ENCODE data around the gene PCK1. TPM values are rescaled to one million over a fixed set of nuclear protein-coding genes. Genes with fewer than 3 reads are reported as not detected.

The PCK1 gene
- total and polyA plus RNA-seq, 2 of the 8 experiments (the other 6 are each of a cell fraction or from before 2014, with no cell fraction given): not detected

DNA sequence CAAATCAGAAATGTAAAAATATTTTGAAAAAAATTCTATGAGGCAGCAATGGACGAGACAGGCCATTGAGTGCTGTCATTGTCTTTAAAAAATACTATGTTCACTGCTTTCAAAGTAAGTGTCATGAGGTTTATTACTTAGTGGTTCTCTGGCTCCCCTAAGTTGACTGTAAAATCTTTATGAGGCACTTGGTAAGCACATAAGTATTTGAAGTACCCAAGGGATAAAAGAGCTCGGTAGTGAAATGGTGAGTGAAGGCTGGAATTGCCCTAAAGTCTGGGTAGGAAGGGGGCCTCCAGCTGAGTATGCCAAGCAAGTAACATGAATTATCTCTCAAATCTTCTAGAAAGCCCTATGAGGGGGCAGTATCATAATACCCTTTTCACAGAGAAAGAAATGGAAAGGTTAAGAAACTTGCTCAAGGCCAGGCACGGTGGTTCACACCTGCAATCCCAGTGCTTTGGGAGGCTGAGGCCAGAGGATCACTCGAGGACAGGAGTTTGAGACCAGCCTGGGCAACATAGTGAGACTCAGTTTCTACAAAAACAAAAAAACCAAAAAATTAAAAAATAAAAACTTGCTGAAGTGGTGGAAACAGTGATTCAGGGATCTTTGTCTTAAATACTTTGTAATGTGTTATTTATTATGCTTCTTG lies 30.5 kb upstream of the PCK1 start:
- Histone ChIP-seq H2BK5ac (ENCODE audit: low read depth, low read length) (no peak overlapping the region), H3K27ac (ENCODE audit: low read depth, low read length) (no peak overlapping the region), H3K4me2 (ENCODE audit: insufficient read depth in 1 of 2, low read depth in 2 of 2, low read length in 2 of 2) (no peak overlapping the region), H3K4me3 (ENCODE audit: extremely low read depth in 1 of 4, insufficient read depth in 2 of 4, low read depth in 3 of 4, low read length in 4 of 4) (no peak overlapping the region), H4K8ac (ENCODE audit: extremely low read depth, insufficient read depth, low read length) (no peak overlapping the region), H2AFZ (ENCODE audit: low read length) (no peak overlapping the region), H3K14ac (ENCODE audit: insufficient read length) (no peak overlapping the region), H3K79me1 (ENCODE audit: low read depth, low read length) (no peaks in the 10 kb centered on the region), H3K23ac (ENCODE audit: insufficient read length) (no peak overlapping the region), H3K23me2 (ENCODE audit: low read depth, low read length) (no peaks in the 10 kb centered on the region), H4K5ac (ENCODE audit: insufficient read length, low read depth, low read length) (no peak overlapping the region), H3K27me3 (replicated peaks in 1 of 4; ENCODE audit: control insufficient read depth in 3 of 4, extremely low read depth in 1 of 4, insufficient read depth in 3 of 4, low read length in 3 of 4) (no peaks in the 10 kb centered on the region; a peak in 1 of 7 replicates), H4K91ac (replicated peaks; ENCODE audit: insufficient read length, low read length) (no peak overlapping the region), H3K4ac (replicated peaks; ENCODE audit: insufficient read length, low read depth, low read length) (no peak overlapping the region), H3K9me3 (ENCODE audit: insufficient read depth in 2 of 2, low read depth in 1 of 2, low read length in 1 of 2) (0 out of 4 replicates have a peak, but pooled peaks cover 0 to under 1% of the 10 kb centered on the region in 2 experiments), H2BK120ac (replicated peaks; ENCODE audit: low read depth, low read length) (no peak overlapping the region), H2BK12ac (ENCODE audit: low read depth, low read length) (no peak overlapping the region), H2BK15ac (ENCODE audit: low read length) (no peak overlapping the region), H3K4me1 (replicated peaks in 1 of 4; ENCODE audit: control insufficient read depth in 3 of 4, insufficient read depth in 4 of 4, low read length in 3 of 4) (peaks cover 0 to 3% (median 0%) of the 10 kb centered on the region in 4 experiments; a peak in 1 of 7 replicates), H2AK5ac (ENCODE audit: low read depth, low read length) (no peak overlapping the region), H3K56ac (replicated peaks; ENCODE audit: insufficient read length, low read depth, low read length) (no peak overlapping the region), H3K36me3 (ENCODE audit: control insufficient read depth in 2 of 4, insufficient read depth in 4 of 4, low read length in 3 of 4) (no peaks in the 10 kb centered on the region), H3K79me2 (ENCODE audit: control insufficient read depth in 1 of 2, insufficient read depth in 2 of 2, low read length in 2 of 2) (no peaks in the 10 kb centered on the region), H4K20me1 (replicated peaks in 1 of 2; ENCODE audit: control insufficient read depth in 1 of 2, insufficient read depth in 2 of 2, low read length in 2 of 2) (no peaks in the 10 kb centered on the region), H3K9ac (replicated peaks in 1 of 4; ENCODE audit: extremely low read depth in 1 of 4, low read depth in 3 of 4, low read length in 3 of 4) (no peak overlapping the region), H3K18ac (ENCODE audit: extremely low read depth, low read length) (no peak overlapping the region), H2BK20ac (ENCODE audit: low read length) (no peak overlapping the region)
- TF ChIP-seq PHF8 (conservative IDR thresholded peaks at IDR 0.05; ENCODE audit: low read depth, low read length) (no peak), CEBPB (IDR thresholded peaks at IDR 0.05; ENCODE audit: low read depth, low read length) (no peak), EZH2 (IDR thresholded peaks at IDR 0.05; ENCODE audit: low read depth, low read length, severe bottlenecking) (no peak), SUZ12 (IDR thresholded peaks at IDR 0.05; ENCODE audit: low read length) (no peak), ASH2L (IDR thresholded peaks at IDR 0.05; ENCODE audit: low read length) (no peak), HDAC6 (IDR thresholded peaks at IDR 0.05; ENCODE audit: low read depth, low read length) (no peak), CBX8 (IDR thresholded peaks at IDR 0.05; ENCODE audit: borderline replicate concordance, low read depth, low read length) (no peak), RBBP5 (IDR thresholded peaks at IDR 0.05; ENCODE audit: borderline replicate concordance, low read depth, low read length) (no peak), GTF2F1 (IDR thresholded peaks at IDR 0.05; ENCODE audit: borderline replicate concordance, low read depth, low read length) (no peak), BRCA1 (IDR thresholded peaks at IDR 0.05; ENCODE audit: low read depth, low read length) (no peak), KDM5A (IDR thresholded peaks at IDR 0.05; ENCODE audit: low read length) (no peak)
- ChIA-PET POLR2A (ENCODE audit: partially characterized antibody) (no interaction called here), CTCF (ENCODE audit: partially characterized antibody) (interaction anchor here (0.7 to 3.3 kb wide), 6 partner anchors 10 to 43 kb away, joined by 3 to 11 read pairs (median 4); no protein-coding TSS in a partner anchor)
- DNase-seq (ENCODE audit: low read depth in 1 of 2, low spot score in 2 of 2) (no peak), FAIRE-seq (no peak)
- 85% methylated on average over 4 of the region's 4 CpGs; no CpG with 5 or more reads in 1 of the 2 experiments for WGBS, 2 experiments (ENCODE audit: extremely low coverage in 1 of 2, insufficient coverage in 1 of 2, insufficient read length in 1 of 2, insufficient replicate concordance in 2 of 2, low coverage in 1 of 2, low lambda C conversion rate in 2 of 2, missing lambda C conversion rate in 1 of 2)

Data from H1 (cell line).